Measurements from ENCODE around the gene MYBPC1.
"Not testable (repeated sequence)": the region's sequence is repeated elsewhere in the genome, so short reads cannot be mapped to it uniquely, and the experiment has no call there.

Gene MYBPC1

GRCh38 chr12:101678081-101678480, 83.3 kb downstream of the MYBPC1 start:
- in situ Hi-C loops (cut with HindIII; ENCODE audit: low pct_ligation_motif_present, low pct_unique_long_range_greater_than_20kb, low sequenced_read_pairs), result no loop called here
- no peak for DNase-seq

DNA sequence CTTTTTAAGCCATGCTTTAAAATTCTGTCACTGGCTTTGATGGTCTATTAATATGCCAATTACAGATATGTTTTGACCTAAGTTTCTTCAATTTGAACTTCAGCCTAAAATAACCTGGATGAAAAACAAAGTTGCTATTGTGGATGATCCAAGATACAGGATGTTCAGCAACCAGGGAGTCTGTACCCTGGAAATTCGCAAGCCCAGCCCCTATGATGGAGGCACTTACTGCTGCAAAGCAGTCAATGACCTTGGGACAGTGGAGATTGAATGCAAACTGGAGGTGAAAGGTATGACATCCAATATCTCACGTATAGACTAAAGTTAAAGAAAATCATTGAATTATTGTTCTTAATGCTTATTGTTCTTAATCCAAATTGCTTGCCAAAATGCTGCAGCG, 85.5 kb downstream of the MYBPC1 start:
- in situ Hi-C loops (cut with HindIII; ENCODE audit: low pct_ligation_motif_present, low pct_unique_long_range_greater_than_20kb, low sequenced_read_pairs), result no loop called here
- DNase-seq, result no peak

- no peak for DNase-seq
- in situ Hi-C loops (cut with HindIII; ENCODE audit: low pct_ligation_motif_present, low pct_unique_long_range_greater_than_20kb, low sequenced_read_pairs), result no loop called here
These were observed 85.9 kb downstream of the MYBPC1 start for GRCh38 chr12:101680647-101681046.

- in situ Hi-C loops (cut with HindIII; ENCODE audit: low pct_ligation_motif_present, low pct_unique_long_range_greater_than_20kb, low sequenced_read_pairs); DNase-seq: not testable (repeated sequence)
These were observed 86.9 kb downstream of the MYBPC1 start for GRCh38 chr12:101681627-101682026.

GRCh38 chr12:101685092-101685491, 90.3 kb downstream of the MYBPC1 start:
- in situ Hi-C loops (cut with HindIII; ENCODE audit: low pct_ligation_motif_present, low pct_unique_long_range_greater_than_20kb, low sequenced_read_pairs), result no loop called here
- no peak for DNase-seq

- in situ Hi-C loops (cut with HindIII; ENCODE audit: low pct_ligation_motif_present, low pct_unique_long_range_greater_than_20kb, low sequenced_read_pairs), result no loop called here
- no peak for DNase-seq
These were observed 91.4 kb downstream of the MYBPC1 start for GRCh38 chr12:101686176-101686575.

GRCh38 chr12:101690544-101691098, 95.8 kb downstream of the MYBPC1 start:
- in situ Hi-C loops (cut with HindIII; ENCODE audit: low pct_ligation_motif_present, low pct_unique_long_range_greater_than_20kb, low sequenced_read_pairs), result no loop called here
- DNase-seq, result no peak

DNA sequence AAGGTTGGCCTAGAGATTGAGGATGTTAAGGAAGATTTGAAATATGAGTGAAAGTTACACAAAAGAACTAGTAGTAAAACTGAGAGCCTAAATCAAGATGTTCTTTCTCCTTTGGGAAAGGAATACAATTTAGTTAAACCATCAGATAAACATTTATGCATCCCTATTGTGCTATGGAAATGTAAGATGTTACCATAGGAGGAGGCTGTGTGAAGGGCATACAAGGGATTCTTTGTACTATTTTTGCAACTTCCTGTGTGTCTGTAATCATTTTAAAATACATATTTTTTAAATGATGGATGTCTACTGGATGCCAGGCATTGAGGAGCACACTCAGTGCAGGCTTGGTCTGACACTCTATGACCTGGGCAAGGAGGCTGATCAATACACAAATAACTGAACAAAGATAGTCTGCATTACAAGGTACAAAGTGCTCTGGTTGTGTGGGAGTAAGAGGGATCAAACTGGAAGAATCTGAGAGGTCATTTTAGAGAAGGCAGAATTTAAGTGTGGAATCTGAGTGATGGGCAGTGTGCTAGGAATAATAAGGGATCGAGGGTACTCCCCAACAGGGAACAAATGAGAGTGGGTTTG, 96.8 kb downstream of the MYBPC1 start:
- in situ Hi-C loops (cut with HindIII; ENCODE audit: low pct_ligation_motif_present, low pct_unique_long_range_greater_than_20kb, low sequenced_read_pairs), result no loop called here
- DNase-seq, result no peak

GRCh38 chr12:101694297-101694848, 99.6 kb downstream of the MYBPC1 start:
- no peak for DNase-seq
- in situ Hi-C loops (cut with HindIII; ENCODE audit: low pct_ligation_motif_present, low pct_unique_long_range_greater_than_20kb, low sequenced_read_pairs), result no loop called here

- DNase-seq, result no peak
- in situ Hi-C loops (cut with HindIII; ENCODE audit: low pct_ligation_motif_present, low pct_unique_long_range_greater_than_20kb, low sequenced_read_pairs), result no loop called here
These were observed 100.2 kb downstream of the MYBPC1 start for GRCh38 chr12:101694986-101695385.

DNA sequence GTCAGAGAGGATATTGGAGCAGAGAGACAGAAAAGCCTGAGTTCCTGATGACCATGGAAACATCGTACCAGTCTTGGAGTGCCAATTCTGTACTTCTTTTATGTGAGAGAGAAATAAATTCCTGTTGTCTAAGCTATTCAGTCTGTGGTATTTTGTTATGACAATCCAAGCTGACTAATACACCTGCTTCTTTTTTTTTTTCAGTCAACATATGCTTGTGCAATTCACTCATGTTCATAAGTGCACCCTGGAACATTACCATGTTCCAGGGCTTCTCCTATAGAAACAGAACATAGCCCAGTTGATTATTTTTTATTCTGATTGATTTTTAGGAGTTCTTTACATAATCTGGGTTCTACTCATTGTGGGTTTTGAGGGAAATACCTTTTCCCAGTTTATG, 100.9 kb downstream of the MYBPC1 start:
- in situ Hi-C loops (cut with HindIII; ENCODE audit: low pct_ligation_motif_present, low pct_unique_long_range_greater_than_20kb, low sequenced_read_pairs), result no loop called here
- no peak for DNase-seq

- in situ Hi-C loops (cut with HindIII; ENCODE audit: low pct_ligation_motif_present, low pct_unique_long_range_greater_than_20kb, low sequenced_read_pairs), result no loop called here
- no peak for DNase-seq
These were observed 101.8 kb downstream of the MYBPC1 start for GRCh38 chr12:101696251-101697196.

- DNase-seq, result peak; percentile 64
- in situ Hi-C loops (cut with HindIII; ENCODE audit: low pct_ligation_motif_present, low pct_unique_long_range_greater_than_20kb, low sequenced_read_pairs), result no loop called here
These were observed 102.6 kb downstream of the MYBPC1 start, which contains the start of gene CHPT1 for GRCh38 chr12:101697197-101697929. TSS of gene CHPT1 (plus strand) at chr12:101697640. CDS start at chr12:101697862, 222 bp downstream.

DNA sequence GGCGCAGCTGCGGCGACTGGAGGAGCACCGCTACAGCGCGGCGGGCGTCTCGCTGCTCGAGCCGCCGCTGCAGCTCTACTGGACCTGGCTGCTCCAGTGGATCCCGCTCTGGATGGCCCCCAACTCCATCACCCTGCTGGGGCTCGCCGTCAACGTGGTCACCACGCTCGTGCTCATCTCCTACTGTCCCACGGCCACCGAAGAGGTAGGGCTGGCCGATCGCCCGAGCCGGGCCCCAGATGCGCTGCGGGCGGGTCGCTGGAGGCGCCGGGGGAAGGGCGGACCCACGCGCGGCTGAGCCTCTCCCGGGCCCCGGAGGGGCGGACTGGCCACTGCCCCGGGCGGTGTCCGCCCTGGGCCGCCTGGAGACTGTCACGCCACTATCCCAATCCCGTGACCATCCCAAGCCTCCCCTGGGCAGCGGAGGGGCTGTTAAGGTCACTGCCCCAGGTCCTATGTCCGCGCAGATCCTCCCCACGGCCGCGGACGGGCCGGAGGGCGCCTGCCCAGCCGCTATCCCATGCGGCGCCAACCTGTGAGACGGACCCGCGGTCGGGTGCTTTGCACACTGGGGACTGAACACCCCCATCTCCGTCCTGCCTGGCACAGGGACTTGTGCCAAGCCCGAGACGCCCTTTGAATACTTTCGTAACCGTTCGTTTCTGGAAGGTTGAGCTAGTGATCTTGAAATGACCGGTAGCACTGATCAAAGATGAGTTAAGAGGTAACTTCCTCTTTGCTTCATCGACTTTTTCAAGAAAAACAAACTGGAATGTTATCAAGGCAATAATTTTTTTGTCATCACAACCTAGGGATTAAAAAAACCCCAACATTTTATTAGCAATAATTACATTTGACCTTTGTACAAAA, 103.4 kb downstream of the MYBPC1 start:
- in situ Hi-C loops (cut with HindIII; ENCODE audit: low pct_ligation_motif_present, low pct_unique_long_range_greater_than_20kb, low sequenced_read_pairs), result no loop called here
- peak; percentile 53 for DNase-seq

- in situ Hi-C loops (cut with HindIII; ENCODE audit: low pct_ligation_motif_present, low pct_unique_long_range_greater_than_20kb, low sequenced_read_pairs), result no loop called here
- peak; percentile 47 for DNase-seq
These were observed 104.1 kb downstream of the MYBPC1 start for GRCh38 chr12:101698800-101699347.

DNA sequence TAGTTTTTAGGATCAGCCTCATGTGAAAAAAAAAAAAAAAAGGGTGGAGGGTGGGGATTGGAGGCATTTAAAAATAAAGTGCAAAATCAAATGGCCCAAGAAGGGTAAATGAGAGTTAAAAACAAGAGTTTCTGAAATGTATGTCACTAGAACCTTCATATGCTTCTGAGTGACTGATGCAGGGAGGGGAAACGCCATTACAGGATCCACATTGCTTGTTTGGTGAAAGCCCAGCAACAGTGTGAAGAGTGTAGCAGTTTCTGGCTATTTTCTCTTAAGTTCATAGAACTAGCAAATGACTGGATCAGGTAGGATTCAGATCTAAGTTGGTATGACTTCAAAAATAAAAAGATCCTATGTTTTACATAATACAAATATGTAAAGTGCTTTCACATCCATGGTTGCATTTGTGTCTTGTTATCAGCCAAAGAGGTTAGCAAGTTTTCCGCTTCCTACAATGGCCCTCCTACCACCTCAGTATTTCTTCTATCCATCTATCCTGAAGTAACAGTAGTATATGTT, 105.6 kb downstream of the MYBPC1 start:
- no peak for DNase-seq
- in situ Hi-C loops (cut with HindIII; ENCODE audit: low pct_ligation_motif_present, low pct_unique_long_range_greater_than_20kb, low sequenced_read_pairs), result no loop called here

GRCh38 chr12:101703487-101703886, 108.7 kb downstream of the MYBPC1 start:
- in situ Hi-C loops (cut with HindIII; ENCODE audit: low pct_ligation_motif_present, low pct_unique_long_range_greater_than_20kb, low sequenced_read_pairs), result no loop called here
- no peak for DNase-seq

Data from ACHN (cell line).